HK-2 (cell line): Measurements from ENCODE around the gene IDUA.

Source experiments
- DNase-seq: peaks from one replicate; pipeline ENCODE4 v3.0.0-alpha.2; 2018; ENCODE audit not compliant: unreplicated experiment

The IDUA gene

GRCh38 chr4:1030559-1030958 lies 43.7 kb downstream of the IDUA start:
- no peak for DNase-seq

- no peak for DNase-seq
Measured at GRCh38 chr4:1031346-1031745, 44.5 kb downstream of the IDUA start.

- DNase-seq: no peak
Measured at GRCh38 chr4:1031956-1032795, 45.3 kb downstream of the IDUA start.

- no peak for DNase-seq
Measured at GRCh38 chr4:1032861-1033260, 46.0 kb downstream of the IDUA start.

GRCh38 chr4:1033840-1034551 lies 47.2 kb downstream of the IDUA start:
- DNase-seq: no peak

GRCh38 chr4:1035510-1035909 lies 48.7 kb downstream of the IDUA start:
- DNase-seq: no peak

- no peak for DNase-seq
Measured at GRCh38 chr4:1036095-1036494, 49.3 kb downstream of the IDUA start.

GRCh38 chr4:1036976-1037810 lies 50.3 kb downstream of the IDUA start:
- no peak for DNase-seq

GRCh38 chr4:1038948-1039492 lies 52.2 kb downstream of the IDUA start:
- no peak for DNase-seq

- DNase-seq: peak; percentile 59
Measured at GRCh38 chr4:1039493-1040343, 52.9 kb downstream of the IDUA start.

GRCh38 chr4:1040344-1041146 lies 53.7 kb downstream of the IDUA start:
- DNase-seq: no peak

GRCh38 chr4:1041147-1041935 lies 54.5 kb downstream of the IDUA start:
- DNase-seq: peak; percentile 76

GRCh38 chr4:1041936-1042330 lies 55.1 kb downstream of the IDUA start:
- DNase-seq: no peak

GRCh38 chr4:1042352-1043055 lies 55.7 kb downstream of the IDUA start:
- DNase-seq: no peak

- no peak for DNase-seq
Measured at GRCh38 chr4:1043162-1043561, 56.3 kb downstream of the IDUA start.

GRCh38 chr4:1043651-1044468 lies 57.0 kb downstream of the IDUA start:
- DNase-seq: peak; percentile 99

GRCh38 chr4:1044469-1045192 lies 57.8 kb downstream of the IDUA start:
- DNase-seq: no peak
